ENCODE data around the gene STK32A. TPM values are rescaled to one million over a fixed set of nuclear protein-coding genes. Genes with fewer than 3 reads are reported as not detected.

Gene STK32A
- total RNA-seq, 2 experiments from 2014 or later = not detected

GRCh38 chr5:147369742-147370374 is 135.0 kb downstream of the STK32A start:
- Histone ChIP-seq H3K27me3 (ENCODE audit: control insufficient read depth in 1 of 2, insufficient read depth in 2 of 2, low read length in 2 of 2) (no peaks in the 10 kb centered on the region), H3K36me3 (ENCODE audit: insufficient read depth, low read length) (no peaks in the 10 kb centered on the region), H3K4me3 (ENCODE audit: low read length) (no peak overlapping the region), H3K27ac (ENCODE audit: low read depth in 1 of 2, low read length in 2 of 2) (no peak overlapping the region), H3K4me1 (ENCODE audit: insufficient read depth, low read length) (no peaks in the 10 kb centered on the region), H3K9me3 (ENCODE audit: control insufficient read depth in 1 of 2, insufficient read depth in 1 of 2, low read length in 2 of 2) (no peaks in the 10 kb centered on the region)
- Mint-ChIP-seq H3K4me3 (no peak overlapping the region), H3K4me1 (ENCODE audit: low read depth) (no peaks in the 10 kb centered on the region), H3K27ac (no peak overlapping the region), H3K27me3 (no peaks in the 10 kb centered on the region), H3K9me3 (no peaks in the 10 kb centered on the region), H3K36me3 (ENCODE audit: low read depth) (no peaks in the 10 kb centered on the region)
- ATAC-seq (ENCODE audit: poor library complexity) (no peak), DNase-seq (no peak)
- ChIA-PET CTCF (interaction anchor here (1.1 kb wide), 1 partner anchor 12 kb away, joined by 3 read pairs; no protein-coding TSS in a partner anchor), POLR2A (no interaction called here)
- intact Hi-C loops (cut with DNase I, micrococcal nuclease) = no loop called here
- no peak for TF ChIP-seq CTCF (IDR thresholded peaks at IDR 0.05)

- DNase-seq = no peak
- Histone ChIP-seq H3K36me3 (ENCODE audit: insufficient read depth, low read length) (no peaks in the 10 kb centered on the region), H3K4me3 (ENCODE audit: low read length) (no peak overlapping the region), H3K27me3 (ENCODE audit: control insufficient read depth in 1 of 2, insufficient read depth in 2 of 2, low read length in 2 of 2) (no peaks in the 10 kb centered on the region), H3K4me1 (ENCODE audit: insufficient read depth, low read length) (no peaks in the 10 kb centered on the region), H3K27ac (ENCODE audit: low read depth in 1 of 2, low read length in 2 of 2) (no peak overlapping the region), H3K9me3 (ENCODE audit: control insufficient read depth in 1 of 2, insufficient read depth in 1 of 2, low read length in 2 of 2) (no peaks in the 10 kb centered on the region)
- POLR2A ChIA-PET = no interaction called here
- ATAC-seq (ENCODE audit: poor library complexity) = no peak
- no peak for TF ChIP-seq CTCF (IDR thresholded peaks at IDR 0.05)
- Mint-ChIP-seq H3K4me3 (no peak overlapping the region), H3K9me3 (no peaks in the 10 kb centered on the region), H3K4me1 (ENCODE audit: low read depth) (no peaks in the 10 kb centered on the region), H3K27me3 (peaks cover 2% of the 10 kb centered on the region), H3K27ac (no peak overlapping the region), H3K36me3 (ENCODE audit: low read depth) (no peaks in the 10 kb centered on the region)
- intact Hi-C loops (cut with DNase I, micrococcal nuclease) = no loop called here
- CTCF ChIA-PET = no interaction called here
Observed at GRCh38 chr5:147371290-147371689, 136.5 kb downstream of the STK32A start.

GRCh38 chr5:147372191-147372590 is 137.4 kb downstream of the STK32A start:
- H3K36me3 ChIP-seq (ENCODE audit: insufficient read depth, low read length) = no peaks in the 10 kb centered on the region
- H3K27ac Mint-ChIP-seq = no peak overlapping the region
- no peaks in the 10 kb centered on the region for H3K4me1 Mint-ChIP-seq (ENCODE audit: low read depth)
- no peak for ATAC-seq (ENCODE audit: poor library complexity)
- ChIA-PET CTCF (interaction anchor here (0.7 kb wide), 1 partner anchor 19 kb away, joined by 3 read pairs; no protein-coding TSS in a partner anchor), POLR2A (no interaction called here)
- H3K36me3 Mint-ChIP-seq (ENCODE audit: low read depth) = no peaks in the 10 kb centered on the region
- H3K9me3 ChIP-seq (ENCODE audit: control insufficient read depth in 1 of 2, insufficient read depth in 1 of 2, low read length in 2 of 2) = no peaks in the 10 kb centered on the region
- no peak for TF ChIP-seq CTCF (IDR thresholded peaks at IDR 0.05)
- H3K27ac ChIP-seq (ENCODE audit: low read depth in 1 of 2, low read length in 2 of 2) = no peak overlapping the region
- H3K27me3 ChIP-seq (ENCODE audit: control insufficient read depth in 1 of 2, insufficient read depth in 2 of 2, low read length in 2 of 2) = no peaks in the 10 kb centered on the region
- DNase-seq = no peak
- no peak overlapping the region for H3K4me3 ChIP-seq (ENCODE audit: low read length)
- H3K27me3 Mint-ChIP-seq = peaks cover 7% of the 10 kb centered on the region
- intact Hi-C loops (cut with DNase I, micrococcal nuclease) = no loop called here
- no peaks in the 10 kb centered on the region for H3K4me1 ChIP-seq (ENCODE audit: insufficient read depth, low read length)
- peaks cover 4% of the 10 kb centered on the region for H3K9me3 Mint-ChIP-seq
- no peak overlapping the region for H3K4me3 Mint-ChIP-seq

Data from CD4-positive, alpha-beta T cell (primary cell).